GM18505 (cell line): ENCODE data around the gene FPGS.

Experiments used
- ATAC-seq: cut with Tn5 transposase; IDR thresholded peaks from one replicate; pipeline ENCODE4 v1.9.1; 2021; ENCODE audit not compliant: unreplicated experiment
- POLR2A ChIP-seq: IDR thresholded peaks from 4 replicates; pipeline ENCODE4 v1.6.1; 2011; ENCODE audit warnings: borderline replicate concordance; ENCODE audit not compliant: insufficient read depth, insufficient read length; ENCODE audit errors: extremely low read depth

Gene FPGS

GRCh38 chr9:127801955-127802575 lies 617 bp upstream of the FPGS start:
- no peak for ATAC-seq
- no peak for TF ChIP-seq POLR2A

- no peak for ATAC-seq
- TF ChIP-seq POLR2A, result no peak
Observed at GRCh38 chr9:127803507-127804352, 1.0 kb downstream of the FPGS start.

- ATAC-seq, result no peak
- TF ChIP-seq POLR2A, result no peak
Observed at GRCh38 chr9:127805620-127806019, 2.9 kb downstream of the FPGS start.

- no peak for ATAC-seq
- TF ChIP-seq POLR2A, result no peak
Observed at GRCh38 chr9:127806871-127807270, 4.2 kb downstream of the FPGS start.

- no peak for ATAC-seq
Observed at GRCh38 chr9:127808347-127809001, 5.8 kb downstream of the FPGS start.

GRCh38 chr9:127809002-127809539 lies 6.4 kb downstream of the FPGS start:
- ATAC-seq, result no peak
- TF ChIP-seq POLR2A, result no peak

More at GRCh38 chr9:127808347-127809001, 5.8 kb downstream of the FPGS start:
- no peak for TF ChIP-seq POLR2A

- ATAC-seq, result no peak
- TF ChIP-seq POLR2A, result no peak
Observed at GRCh38 chr9:127809540-127810377, 7.1 kb downstream of the FPGS start.

GRCh38 chr9:127810378-127811187 lies 7.9 kb downstream of the FPGS start:
- TF ChIP-seq POLR2A, result no peak
- ATAC-seq, result no peak

GRCh38 chr9:127812011-127812410 lies 9.3 kb downstream of the FPGS start:
- no peak for ATAC-seq

GRCh38 chr9:127812936-127813675 lies 10.4 kb downstream of the FPGS start:
- no peak for ATAC-seq

More at GRCh38 chr9:127812011-127812410, 9.3 kb downstream of the FPGS start:
- no peak for TF ChIP-seq POLR2A

GRCh38 chr9:127813686-127814226 lies 11.1 kb downstream of the FPGS start:
- TF ChIP-seq POLR2A, result no peak
- ATAC-seq, result no peak

More at GRCh38 chr9:127812936-127813675, 10.4 kb downstream of the FPGS start:
- TF ChIP-seq POLR2A, result no peak
